ENCODE measurements around the gene SUGCT.

SUGCT gene

GRCh38 chr7:40490603-40490924, 355.8 kb downstream of the SUGCT start:
- no peak overlapping the region for H3K4me3 ChIP-seq (ENCODE audit: low read depth, low read length)
- H3K27me3 ChIP-seq (ENCODE audit: control insufficient read depth, insufficient read depth, low read length), result no peaks in the 10 kb centered on the region
- no peak overlapping the region for H3K9ac ChIP-seq (ENCODE audit: low read length)
- no peaks in the 10 kb centered on the region for H3K36me3 ChIP-seq (ENCODE audit: control insufficient read depth, insufficient read depth, low read length)
- no peaks in the 10 kb centered on the region for H3K9me3 ChIP-seq (ENCODE audit: control insufficient read depth, insufficient read depth, low read depth, low read length)
- no peaks in the 10 kb centered on the region for H3K4me1 ChIP-seq (ENCODE audit: control insufficient read depth, insufficient read depth, low read length)
- H3K27ac ChIP-seq (ENCODE audit: low read depth, low read length), result no peak overlapping the region

GRCh38 chr7:40492946-40493345, 358.1 kb downstream of the SUGCT start:
- Histone ChIP-seq H3K27me3 (ENCODE audit: control insufficient read depth, insufficient read depth, low read length) (no peaks in the 10 kb centered on the region), H3K36me3 (ENCODE audit: control insufficient read depth, insufficient read depth, low read length) (no peaks in the 10 kb centered on the region), H3K27ac (ENCODE audit: low read depth, low read length) (no peak overlapping the region), H3K4me1 (ENCODE audit: control insufficient read depth, insufficient read depth, low read length) (no peaks in the 10 kb centered on the region), H3K9ac (ENCODE audit: low read length) (no peak overlapping the region), H3K9me3 (ENCODE audit: control insufficient read depth, insufficient read depth, low read depth, low read length) (no peaks in the 10 kb centered on the region), H3K4me3 (ENCODE audit: low read depth, low read length) (no peak overlapping the region)

DNA sequence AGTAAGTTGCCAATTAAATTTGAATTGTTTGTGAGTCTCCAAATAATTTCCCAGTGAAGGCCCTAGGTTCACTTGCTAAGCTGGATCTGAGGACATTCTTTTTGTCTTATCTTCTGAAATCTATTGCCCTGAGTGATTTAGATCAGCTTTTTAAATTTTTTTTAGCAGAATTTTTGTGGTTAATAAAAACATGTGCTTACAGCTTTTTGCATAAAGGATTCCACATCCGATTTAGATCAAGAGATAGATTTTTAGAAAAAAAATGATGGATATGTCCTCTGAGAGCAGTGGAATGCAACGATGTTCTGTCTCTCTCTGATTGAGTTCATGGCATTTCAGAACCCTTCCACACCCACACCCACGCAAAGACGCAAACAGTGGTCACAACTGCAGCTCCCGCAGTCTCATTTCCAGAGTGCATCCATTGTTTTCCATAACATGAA, 358.8 kb downstream of the SUGCT start:
- Histone ChIP-seq H3K27me3 (ENCODE audit: control insufficient read depth, insufficient read depth, low read length) (no peaks in the 10 kb centered on the region), H3K4me3 (ENCODE audit: low read depth, low read length) (no peak overlapping the region), H3K4me1 (ENCODE audit: control insufficient read depth, insufficient read depth, low read length) (no peaks in the 10 kb centered on the region), H3K36me3 (ENCODE audit: control insufficient read depth, insufficient read depth, low read length) (no peaks in the 10 kb centered on the region), H3K9me3 (ENCODE audit: control insufficient read depth, insufficient read depth, low read depth, low read length) (no peaks in the 10 kb centered on the region), H3K9ac (ENCODE audit: low read length) (no peak overlapping the region), H3K27ac (ENCODE audit: low read depth, low read length) (no peak overlapping the region)

DNA sequence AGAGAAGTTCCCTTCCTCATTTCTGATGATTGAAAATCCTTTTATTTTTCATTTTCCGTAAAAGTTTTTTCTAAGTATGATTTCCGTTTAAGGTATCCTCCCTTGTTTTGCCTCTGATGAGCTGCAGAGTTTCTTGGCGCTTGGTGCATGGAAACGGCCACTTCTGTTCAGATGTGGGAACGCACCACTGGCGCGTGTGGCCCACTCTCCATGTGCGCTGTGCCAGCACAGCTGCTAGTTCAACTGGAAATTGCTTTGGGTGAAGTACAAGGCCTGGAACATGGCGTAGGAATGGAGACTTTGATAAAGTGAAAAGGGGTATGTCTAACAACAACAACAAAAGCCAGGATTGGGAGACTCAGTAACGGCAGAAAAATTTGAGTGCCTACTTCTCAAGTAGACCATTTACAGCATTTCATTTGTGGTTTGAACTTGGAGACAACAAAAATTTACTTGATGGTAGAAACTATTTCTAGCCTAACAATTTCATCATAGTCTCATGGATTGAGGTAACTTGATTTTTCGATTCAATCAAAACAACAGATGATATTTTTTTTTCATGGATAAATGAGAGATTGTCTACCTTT, 364.2 kb downstream of the SUGCT start:
- H3K36me3 ChIP-seq (ENCODE audit: control insufficient read depth, insufficient read depth, low read length), result no peaks in the 10 kb centered on the region
- no peak overlapping the region for H3K27ac ChIP-seq (ENCODE audit: low read depth, low read length)
- H3K4me1 ChIP-seq (ENCODE audit: control insufficient read depth, insufficient read depth, low read length), result no peaks in the 10 kb centered on the region
- H3K9me3 ChIP-seq (ENCODE audit: control insufficient read depth, insufficient read depth, low read depth, low read length), result no peaks in the 10 kb centered on the region
- H3K27me3 ChIP-seq (ENCODE audit: control insufficient read depth, insufficient read depth, low read length), result no peaks in the 10 kb centered on the region
- H3K4me3 ChIP-seq (ENCODE audit: low read depth, low read length), result no peak overlapping the region
- H3K9ac ChIP-seq (ENCODE audit: low read length), result no peak overlapping the region

- H3K36me3 ChIP-seq (ENCODE audit: control insufficient read depth, insufficient read depth, low read length), result no peaks in the 10 kb centered on the region
- H3K27ac ChIP-seq (ENCODE audit: low read depth, low read length), result no peak overlapping the region
- no peak overlapping the region for H3K9ac ChIP-seq (ENCODE audit: low read length)
- H3K27me3 ChIP-seq (ENCODE audit: control insufficient read depth, insufficient read depth, low read length), result no peaks in the 10 kb centered on the region
- H3K9me3 ChIP-seq (ENCODE audit: control insufficient read depth, insufficient read depth, low read depth, low read length), result no peaks in the 10 kb centered on the region
- no peak overlapping the region for H3K4me3 ChIP-seq (ENCODE audit: low read depth, low read length)
- H3K4me1 ChIP-seq (ENCODE audit: control insufficient read depth, insufficient read depth, low read length), result no peaks in the 10 kb centered on the region
These were observed 364.9 kb downstream of the SUGCT start for GRCh38 chr7:40499718-40500117.

- Histone ChIP-seq H3K27ac (ENCODE audit: low read depth, low read length) (no peak overlapping the region), H3K9ac (ENCODE audit: low read length) (no peak overlapping the region)
These were observed 365.4 kb downstream of the SUGCT start for GRCh38 chr7:40500219-40500618.

GRCh38 chr7:40502359-40502758, 367.6 kb downstream of the SUGCT start:
- H3K4me1 ChIP-seq (ENCODE audit: control insufficient read depth, insufficient read depth, low read length), result no peaks in the 10 kb centered on the region
- H3K27ac ChIP-seq (ENCODE audit: low read depth, low read length), result no peak overlapping the region
- no peaks in the 10 kb centered on the region for H3K36me3 ChIP-seq (ENCODE audit: control insufficient read depth, insufficient read depth, low read length)
- H3K27me3 ChIP-seq (ENCODE audit: control insufficient read depth, insufficient read depth, low read length), result no peaks in the 10 kb centered on the region
- no peak overlapping the region for H3K9ac ChIP-seq (ENCODE audit: low read length)
- H3K9me3 ChIP-seq (ENCODE audit: control insufficient read depth, insufficient read depth, low read depth, low read length), result peaks cover 3% of the 10 kb centered on the region; the same call in 1 of the 2 replicates
- no peak overlapping the region for H3K4me3 ChIP-seq (ENCODE audit: low read depth, low read length)

More at GRCh38 chr7:40500219-40500618, 365.4 kb downstream of the SUGCT start:
- no peaks in the 10 kb centered on the region for H3K36me3 ChIP-seq (ENCODE audit: control insufficient read depth, insufficient read depth, low read length)
- H3K9me3 ChIP-seq (ENCODE audit: control insufficient read depth, insufficient read depth, low read depth, low read length), result no peaks in the 10 kb centered on the region
- no peaks in the 10 kb centered on the region for H3K27me3 ChIP-seq (ENCODE audit: control insufficient read depth, insufficient read depth, low read length)
- H3K4me1 ChIP-seq (ENCODE audit: control insufficient read depth, insufficient read depth, low read length), result no peaks in the 10 kb centered on the region
- H3K4me3 ChIP-seq (ENCODE audit: low read depth, low read length), result no peak overlapping the region

DNA sequence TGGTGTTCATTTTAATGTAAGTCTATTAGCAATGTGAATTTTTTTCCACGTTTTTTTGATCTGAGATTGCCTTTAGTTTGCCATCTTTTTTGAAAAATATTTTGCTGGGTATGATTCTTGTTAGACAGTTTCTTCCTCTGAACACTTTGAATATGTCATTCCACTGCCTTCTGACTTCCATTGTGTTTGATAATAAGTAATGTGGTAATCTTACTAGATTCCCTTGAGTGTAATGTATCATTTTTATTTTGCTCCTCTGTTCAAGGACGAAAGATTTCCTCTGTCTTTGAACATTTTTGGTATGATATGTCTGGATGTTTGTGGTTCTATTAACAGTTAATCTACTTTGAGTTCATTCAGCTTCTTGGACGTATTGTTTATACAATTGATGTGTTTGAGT, 371.4 kb downstream of the SUGCT start:
- H3K27ac ChIP-seq (ENCODE audit: low read depth, low read length), result no peak overlapping the region
- H3K27me3 ChIP-seq (ENCODE audit: control insufficient read depth, insufficient read depth, low read length), result no peaks in the 10 kb centered on the region
- H3K9me3 ChIP-seq (ENCODE audit: control insufficient read depth, insufficient read depth, low read depth, low read length), result peaks cover 3% of the 10 kb centered on the region; the same call in 1 of the 2 replicates
- H3K9ac ChIP-seq (ENCODE audit: low read length), result no peak overlapping the region
- no peaks in the 10 kb centered on the region for H3K36me3 ChIP-seq (ENCODE audit: control insufficient read depth, insufficient read depth, low read length)
- no peaks in the 10 kb centered on the region for H3K4me1 ChIP-seq (ENCODE audit: control insufficient read depth, insufficient read depth, low read length)
- no peak overlapping the region for H3K4me3 ChIP-seq (ENCODE audit: low read depth, low read length)

DNA sequence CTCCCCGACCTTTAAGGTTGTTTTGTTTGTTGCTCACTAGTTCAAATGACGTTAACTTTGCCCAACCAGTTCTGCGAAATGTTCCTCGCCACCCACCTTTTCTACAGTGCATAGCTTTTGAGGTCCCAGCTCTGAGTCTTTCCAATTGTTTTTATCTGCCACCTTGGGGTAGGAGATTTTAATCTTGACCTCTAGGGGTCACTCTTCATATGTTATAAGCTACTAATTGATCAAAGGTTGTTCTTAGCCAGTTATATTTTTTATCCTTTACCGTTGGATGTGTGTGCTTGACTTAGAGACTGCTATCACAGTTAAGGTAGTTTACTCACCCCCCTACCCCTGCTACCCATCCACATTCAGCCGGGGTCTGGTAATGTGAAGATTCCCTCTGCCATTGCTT, 372.4 kb downstream of the SUGCT start:
- H3K9ac ChIP-seq (ENCODE audit: low read length), result no peak overlapping the region
- H3K36me3 ChIP-seq (ENCODE audit: control insufficient read depth, insufficient read depth, low read length), result no peaks in the 10 kb centered on the region
- no peak overlapping the region for H3K27ac ChIP-seq (ENCODE audit: low read depth, low read length)
- no peak overlapping the region for H3K4me3 ChIP-seq (ENCODE audit: low read depth, low read length)
- peaks cover 3% of the 10 kb centered on the region; the same call in 1 of the 2 replicates for H3K9me3 ChIP-seq (ENCODE audit: control insufficient read depth, insufficient read depth, low read depth, low read length)
- H3K27me3 ChIP-seq (ENCODE audit: control insufficient read depth, insufficient read depth, low read length), result no peaks in the 10 kb centered on the region
- no peaks in the 10 kb centered on the region for H3K4me1 ChIP-seq (ENCODE audit: control insufficient read depth, insufficient read depth, low read length)

GRCh38 chr7:40509287-40509996, 374.6 kb downstream of the SUGCT start:
- no peaks in the 10 kb centered on the region for H3K36me3 ChIP-seq (ENCODE audit: control insufficient read depth, insufficient read depth, low read length)
- H3K4me1 ChIP-seq (ENCODE audit: control insufficient read depth, insufficient read depth, low read length), result no peaks in the 10 kb centered on the region
- no peak overlapping the region for H3K9ac ChIP-seq (ENCODE audit: low read length)
- peaks cover 3% of the 10 kb centered on the region; the same call in 1 of the 2 replicates for H3K9me3 ChIP-seq (ENCODE audit: control insufficient read depth, insufficient read depth, low read depth, low read length)
- no peak overlapping the region for H3K27ac ChIP-seq (ENCODE audit: low read depth, low read length)
- H3K27me3 ChIP-seq (ENCODE audit: control insufficient read depth, insufficient read depth, low read length), result no peaks in the 10 kb centered on the region
- no peak overlapping the region for H3K4me3 ChIP-seq (ENCODE audit: low read depth, low read length)

GRCh38 chr7:40516376-40516775, 381.6 kb downstream of the SUGCT start:
- Histone ChIP-seq H3K4me1 (ENCODE audit: control insufficient read depth, insufficient read depth, low read length) (no peaks in the 10 kb centered on the region), H3K9me3 (ENCODE audit: control insufficient read depth, insufficient read depth, low read depth, low read length) (no peaks in the 10 kb centered on the region), H3K9ac (ENCODE audit: low read length) (no peak overlapping the region), H3K4me3 (ENCODE audit: low read depth, low read length) (no peak overlapping the region), H3K27ac (ENCODE audit: low read depth, low read length) (no peak overlapping the region), H3K27me3 (ENCODE audit: control insufficient read depth, insufficient read depth, low read length) (no peaks in the 10 kb centered on the region), H3K36me3 (ENCODE audit: control insufficient read depth, insufficient read depth, low read length) (no peaks in the 10 kb centered on the region)

Measured in HUES6 (cell line).